Uterus (tissue), 2 donors: ENCODE data around the gene MYO1D.

ENCODE experiments used
- CTCF ChIP-seq, 4 experiments: fragments of 200-600 bp in 2 of 4; fragments of 450-650 bp in 2 of 4; sonication (generic) in 2 of 4; IDR thresholded peaks; one replicate each; pipeline ENCODE4 v1.5.1; 2016 to 2019; ENCODE audit warnings: antibody characterized with exemption in 4 of 4, mild to moderate bottlenecking in 2 of 4, moderate library complexity in 1 of 4
- POLR2A ChIP-seq, 2 donors: fragments of 450-650 bp; IDR thresholded peaks; one replicate each; pipeline ENCODE4 v1.6.1; 2016; ENCODE audit warnings: antibody characterized with exemption in 2 of 2, mild to moderate bottlenecking in 1 of 2, moderate library complexity in 1 of 2

GRCh38 chr17:32445497-32445896, 431.4 kb downstream of the MYO1D start:
- TF ChIP-seq CTCF (IDR thresholded peaks at IDR 0.05), result no peak
- TF ChIP-seq POLR2A (IDR thresholded peaks at IDR 0.05), result no peak
